ENCODE data around the gene PLEKHA3.
"Not testable (repeated sequence)": the region's sequence is repeated elsewhere in the genome, so short reads cannot be mapped to it uniquely, and the experiment has no call there.

Gene PLEKHA3

DNA sequence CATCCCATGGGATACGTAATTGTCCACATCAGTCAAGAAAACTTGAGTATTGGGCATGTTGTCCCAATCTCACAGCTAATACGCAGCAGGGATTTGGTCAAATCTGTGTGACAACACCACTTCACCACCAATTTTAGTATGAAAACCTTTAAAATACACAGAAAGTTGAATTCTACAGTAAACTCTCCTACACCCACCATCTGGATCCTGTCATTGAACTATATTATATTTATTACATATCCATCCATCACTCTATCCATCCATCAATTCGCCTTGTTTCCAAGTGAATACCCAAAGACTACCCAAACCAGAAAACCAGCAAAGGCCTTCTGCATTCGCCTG, 1.0 kb upstream of the PLEKHA3 start:
- no peak for DNase-seq

- no peak for DNase-seq
These were observed 465 bp upstream of the PLEKHA3 start for GRCh38 chr2:178479758-178480226.

DNA sequence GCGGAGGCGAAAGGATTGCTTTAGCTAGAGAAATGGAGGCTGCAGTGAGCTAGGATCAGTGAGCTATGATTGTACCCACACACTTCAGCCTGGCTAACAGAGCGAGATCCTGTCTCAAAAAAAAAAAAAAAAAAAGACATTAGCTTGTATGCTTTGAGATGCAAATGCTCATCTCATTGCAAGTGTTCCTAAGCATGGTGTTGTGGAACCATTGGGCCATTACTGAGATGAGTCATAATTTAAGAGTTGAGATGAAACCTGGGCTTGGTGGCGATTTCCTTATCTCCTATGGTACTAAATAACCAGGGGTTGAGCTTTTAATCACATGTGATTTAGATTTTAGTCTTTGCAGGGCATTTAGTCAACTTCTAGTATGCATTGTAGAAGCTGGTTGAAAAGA, 2.2 kb downstream of the PLEKHA3 start:
- DNase-seq = no peak

DNA sequence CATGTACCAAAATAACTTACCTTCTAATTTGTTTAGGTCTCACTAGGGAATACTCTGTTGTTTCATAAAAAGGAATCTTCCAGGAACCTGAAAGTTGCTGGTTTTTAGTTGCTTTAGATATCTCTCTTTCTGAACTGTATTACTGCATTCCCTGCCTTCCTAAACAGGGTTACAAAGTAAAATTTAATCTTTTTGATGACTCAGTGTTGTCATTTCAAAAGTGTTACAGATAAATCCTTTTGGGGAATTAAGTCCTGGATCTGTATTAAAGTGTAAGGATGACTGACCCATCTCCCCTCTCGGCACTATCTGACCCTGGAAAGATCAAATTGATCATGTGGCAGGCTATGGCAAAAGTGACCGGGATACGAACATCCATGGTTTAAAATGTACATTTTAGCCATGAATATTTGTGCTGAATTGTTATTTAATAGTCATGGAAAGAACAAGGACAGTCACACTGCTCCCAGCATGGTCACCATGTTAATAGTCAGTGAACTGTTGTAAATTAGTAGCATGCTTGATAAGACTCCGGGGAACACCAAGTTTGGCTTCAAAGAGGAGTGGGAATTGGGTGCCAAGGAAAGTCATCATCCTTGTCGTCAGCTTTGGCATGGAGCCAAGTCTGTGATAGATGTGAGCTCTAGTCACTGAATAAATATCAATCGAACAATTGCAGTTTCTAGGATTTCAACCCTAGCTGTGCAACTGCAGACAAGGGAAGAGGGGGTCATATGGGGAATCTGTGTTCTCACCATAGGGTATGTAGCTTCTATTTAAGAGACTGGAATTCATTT, 4.2 kb downstream of the PLEKHA3 start:
- no peak for DNase-seq

- DNase-seq = no peak
These were observed 5.1 kb downstream of the PLEKHA3 start for GRCh38 chr2:178485356-178485755.

- no peak for DNase-seq
These were observed 11.4 kb downstream of the PLEKHA3 start for GRCh38 chr2:178491612-178492011.

- no peak for DNase-seq
These were observed 15.8 kb downstream of the PLEKHA3 start for GRCh38 chr2:178496049-178496448.

- no peak for DNase-seq
These were observed 17.9 kb downstream of the PLEKHA3 start for GRCh38 chr2:178498137-178498536.

DNA sequence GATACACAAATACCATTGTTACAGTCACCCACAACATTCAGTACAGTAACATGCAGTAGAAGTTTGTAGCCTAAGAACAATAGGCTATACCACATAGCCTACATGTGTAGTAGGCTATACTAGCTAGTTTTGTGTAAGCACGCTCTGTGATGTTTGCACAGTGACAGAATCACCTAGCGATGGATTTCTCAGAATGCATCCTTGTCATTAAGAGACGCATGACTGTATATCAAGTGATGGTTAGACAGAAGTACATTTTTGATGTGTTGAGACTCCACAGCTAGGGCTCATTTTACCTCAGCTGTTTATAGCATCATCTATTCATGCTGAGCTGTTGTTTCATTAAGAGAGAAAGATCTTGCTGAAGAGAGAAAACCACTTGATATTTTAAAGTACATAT, 19.4 kb downstream of the PLEKHA3 start:
- DNase-seq = no peak

- no peak for DNase-seq
These were observed 22.5 kb downstream of the PLEKHA3 start for GRCh38 chr2:178502751-178503150.

GRCh38 chr2:178506101-178506500, 25.8 kb downstream of the PLEKHA3 start:
- DNase-seq = no peak

GRCh38 chr2:178506524-178506923, 26.3 kb downstream of the PLEKHA3 start:
- DNase-seq = no peak

DNA sequence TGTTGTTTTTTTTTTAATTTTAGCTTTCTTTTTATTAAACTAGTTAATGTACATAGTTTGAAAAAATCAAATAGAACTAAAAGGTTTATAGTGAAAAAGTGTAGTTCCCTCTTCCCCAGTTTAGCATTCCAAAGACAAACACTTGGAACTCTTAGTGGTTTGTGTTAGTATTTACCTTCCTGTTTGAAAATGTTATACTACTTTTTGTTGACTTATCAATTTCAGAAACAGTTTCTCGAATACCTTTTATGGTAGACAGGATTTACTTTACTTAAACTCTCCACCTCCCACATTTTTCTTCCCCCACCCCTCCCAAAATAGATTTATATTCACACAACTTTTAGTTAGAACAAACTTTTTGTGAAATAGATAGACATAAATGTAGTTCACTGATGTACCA, 26.7 kb downstream of the PLEKHA3 start:
- no peak for DNase-seq

GRCh38 chr2:178508646-178509045, 28.4 kb downstream of the PLEKHA3 start:
- no peak for DNase-seq

GRCh38 chr2:178510384-178510783, 30.1 kb downstream of the PLEKHA3 start:
- no peak for DNase-seq

DNA sequence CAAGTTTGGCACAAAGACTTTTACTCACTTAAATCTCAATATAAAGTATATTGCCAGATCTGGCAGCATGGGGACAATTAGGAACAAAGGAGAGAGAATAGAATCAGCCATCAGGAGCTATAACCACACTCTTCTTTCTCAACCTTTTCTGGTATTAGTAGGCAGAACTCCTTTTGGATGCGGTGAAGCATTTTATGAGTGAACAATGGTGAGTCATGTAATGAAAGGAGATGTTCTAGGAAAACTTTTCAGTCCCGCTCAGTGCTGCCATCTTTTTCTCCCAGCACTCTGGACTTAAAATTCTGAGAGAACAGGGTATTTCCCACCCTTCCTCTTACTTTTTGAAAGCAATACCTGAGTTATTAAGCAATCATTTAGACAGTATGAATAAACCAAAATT, 32.2 kb downstream of the PLEKHA3 start:
- no peak for DNase-seq

- DNase-seq = no peak
These were observed 33.6 kb downstream of the PLEKHA3 start for GRCh38 chr2:178513876-178514275.

- no peak for DNase-seq
These were observed 34.4 kb downstream of the PLEKHA3 start for GRCh38 chr2:178514664-178515063.

- no peak for DNase-seq
These were observed 37.2 kb downstream of the PLEKHA3 start for GRCh38 chr2:178517496-178517895.

- DNase-seq = no peak
These were observed 41.3 kb downstream of the PLEKHA3 start for GRCh38 chr2:178521304-178522150.

GRCh38 chr2:178522950-178523595, 42.8 kb downstream of the PLEKHA3 start:
- peak; percentile 67 for DNase-seq

DNA sequence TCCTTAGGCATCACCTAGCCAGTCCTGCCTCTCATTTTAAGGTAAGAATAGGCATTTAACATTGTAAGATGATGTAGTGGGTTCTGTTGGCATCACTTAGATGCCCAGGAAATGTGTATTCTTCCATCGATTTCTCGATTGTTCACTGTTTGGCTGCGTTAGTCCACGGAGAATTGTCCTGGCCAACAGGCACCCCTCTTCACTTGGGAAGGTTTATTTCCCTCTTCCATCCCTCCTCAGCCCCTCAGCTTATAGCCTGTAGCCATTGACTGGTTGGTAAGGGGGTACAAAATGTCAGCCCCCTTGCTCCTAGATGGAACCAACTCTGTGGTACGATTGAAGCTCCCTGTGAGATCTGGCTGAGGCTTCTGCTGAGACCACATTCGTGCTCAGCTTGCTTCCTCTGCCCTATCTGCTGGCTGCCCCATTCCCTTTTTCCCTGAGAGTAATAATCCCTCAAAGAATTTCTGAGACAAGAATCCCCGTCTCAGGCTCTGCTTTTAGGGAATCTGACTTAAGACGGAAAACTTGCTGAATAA, 43.4 kb downstream of the PLEKHA3 start:
- no peak for DNase-seq

DNA sequence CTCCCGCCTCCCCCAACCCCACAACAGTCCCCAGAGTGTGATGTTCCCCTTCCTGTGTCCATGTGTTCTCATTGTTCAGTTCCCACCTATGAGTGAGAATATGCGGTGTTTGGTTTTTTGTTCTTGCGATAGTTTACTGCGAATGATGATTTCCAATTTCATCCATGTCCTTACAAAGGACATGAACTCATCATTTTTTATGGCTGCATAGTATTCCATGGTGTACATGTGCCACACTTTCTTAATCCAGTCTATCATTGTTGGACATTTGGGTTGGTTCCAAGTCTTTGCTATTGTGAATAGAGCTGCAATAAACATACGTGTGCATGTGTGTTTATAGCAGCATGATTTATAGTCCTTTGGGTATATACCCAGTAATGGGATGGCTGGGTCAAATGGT, 44.8 kb downstream of the PLEKHA3 start:
- DNase-seq = not testable (repeated sequence)
